Measurements from ENCODE around the gene INTU. TPM values are rescaled to one million over a fixed set of nuclear protein-coding genes. Genes with fewer than 3 reads are reported as not detected.
"Not testable (repeated sequence)": the region's sequence is repeated elsewhere in the genome, so short reads cannot be mapped to it uniquely, and the experiment has no call there.

The INTU gene
- 10.3 TPM for polyA plus RNA-seq (ENCODE audit: insufficient read length)

- DNase-seq, result peak; percentile 93
Observed at GRCh38 chr4:127632420-127633403, at the start of gene INTU. INTU (plus strand) TSS chr4:127632957; CDS start chr4:127633035, 78 bp downstream.

- not testable (repeated sequence) for DNase-seq
Observed at GRCh38 chr4:127586496-127586895, 46.3 kb upstream of the INTU start.

GRCh38 chr4:127586922-127587571 lies 45.7 kb upstream of the INTU start:
- no peak for DNase-seq

- not testable (repeated sequence) for DNase-seq
Observed at GRCh38 chr4:127589153-127589552, 43.6 kb upstream of the INTU start.

GRCh38 chr4:127598656-127599055 lies 34.1 kb upstream of the INTU start:
- DNase-seq, result no peak

- no peak for DNase-seq
Observed at GRCh38 chr4:127601029-127601428, 31.7 kb upstream of the INTU start.

- no peak for DNase-seq
Observed at GRCh38 chr4:127604949-127605709, 27.6 kb upstream of the INTU start.

GRCh38 chr4:127606823-127607222 lies 25.9 kb upstream of the INTU start:
- no peak for DNase-seq

- no peak for DNase-seq
Observed at GRCh38 chr4:127609484-127609883, 23.3 kb upstream of the INTU start.

- DNase-seq, result no peak
Observed at GRCh38 chr4:127610488-127610887, 22.3 kb upstream of the INTU start.

- no peak for DNase-seq
Observed at GRCh38 chr4:127616898-127617297, 15.9 kb upstream of the INTU start.

- DNase-seq, result no peak
Observed at GRCh38 chr4:127618427-127618826, 14.3 kb upstream of the INTU start.

- no peak for DNase-seq
Observed at GRCh38 chr4:127622621-127622920, 10.2 kb upstream of the INTU start.

GRCh38 chr4:127622921-127623796 lies 9.6 kb upstream of the INTU start:
- DNase-seq, result peak; percentile 48

GRCh38 chr4:127623797-127624083 lies 9.0 kb upstream of the INTU start:
- peak; percentile 59 for DNase-seq

GRCh38 chr4:127624173-127624572 lies 8.6 kb upstream of the INTU start:
- no peak for DNase-seq

- DNase-seq, result no peak
Observed at GRCh38 chr4:127629371-127629770, 3.4 kb upstream of the INTU start.

GRCh38 chr4:127630152-127630551 lies 2.6 kb upstream of the INTU start:
- no peak for DNase-seq

- DNase-seq, result no peak
Observed at GRCh38 chr4:127631420-127631819, 1.3 kb upstream of the INTU start.

- no peak for DNase-seq
Observed at GRCh38 chr4:127634181-127634580, 1.4 kb downstream of the INTU start.

- DNase-seq, result no peak
Observed at GRCh38 chr4:127641524-127641923, 8.8 kb downstream of the INTU start.

GRCh38 chr4:127642169-127642568 lies 9.4 kb downstream of the INTU start:
- no peak for DNase-seq
